IPS-20b (cell line): ENCODE measurements around the gene CASP3.
"Not testable (repeated sequence)": the region's sequence is repeated elsewhere in the genome, so short reads cannot be mapped to it uniquely, and the experiment has no call there.

ENCODE experiments used
- H3K27ac ChIP-seq: one replicate; pipeline ENCODE4 v1.5.1; 2013; ENCODE audit warnings: low read length
- H3K27me3 ChIP-seq: 2 replicates; pipeline ENCODE4 v1.6.1; 2013; ENCODE audit warnings: mild to moderate bottlenecking, low read length, inconsistent platforms; ENCODE audit not compliant: insufficient read depth
- H3K36me3 ChIP-seq: 2 replicates; pipeline ENCODE4 v1.6.1; 2013; ENCODE audit warnings: low read depth, mild to moderate bottlenecking, inconsistent platforms, low read length, moderate library complexity; ENCODE audit not compliant: insufficient read depth
- H3K4me1 ChIP-seq: 2 replicates; pipeline ENCODE4 v1.6.1; 2013; ENCODE audit warnings: mild to moderate bottlenecking, control low read depth, inconsistent platforms, low read length, moderate library complexity; ENCODE audit not compliant: insufficient read depth
- H3K4me3 ChIP-seq: 2 replicates; pipeline ENCODE4 v1.5.1; 2013; ENCODE audit warnings: mild to moderate bottlenecking, low read length, inconsistent platforms
- H3K9ac ChIP-seq: 2 replicates; pipeline ENCODE4 v1.6.1; 2013; ENCODE audit warnings: low read depth, mild to moderate bottlenecking, inconsistent platforms, low read length, moderate library complexity
- H3K9me3 ChIP-seq: 2 replicates; pipeline ENCODE4 v1.6.1; 2013; ENCODE audit warnings: mild to moderate bottlenecking, low read depth, low read length, inconsistent platforms; ENCODE audit not compliant: insufficient read depth

The CASP3 gene

GRCh38 chr4:184602857-184603256 is 46.4 kb downstream of the CASP3 start:
- H3K27me3 ChIP-seq, H3K9ac ChIP-seq, H3K9me3 ChIP-seq, H3K4me3 ChIP-seq, H3K4me1 ChIP-seq, H3K36me3 ChIP-seq, H3K27ac ChIP-seq: not testable (repeated sequence)

- H3K27me3 ChIP-seq, H3K9me3 ChIP-seq, H3K4me3 ChIP-seq, H3K27ac ChIP-seq, H3K36me3 ChIP-seq, H3K4me1 ChIP-seq, H3K9ac ChIP-seq: not testable (repeated sequence)
Measured at GRCh38 chr4:184600982-184601381, 48.3 kb downstream of the CASP3 start.

- Histone ChIP-seq H3K36me3 (no peaks in the 10 kb centered on the region), H3K4me1 (no peaks in the 10 kb centered on the region), H3K9ac (no peak overlapping the region), H3K4me3 (no peak overlapping the region), H3K9me3 (peaks cover 4% of the 10 kb centered on the region; the same call in 1 of the 2 replicates), H3K27ac (no peak overlapping the region), H3K27me3 (no peaks in the 10 kb centered on the region)
Measured at GRCh38 chr4:184599492-184600135, 49.6 kb downstream of the CASP3 start.

GRCh38 chr4:184598753-184599491 is 50.3 kb downstream of the CASP3 start:
- no peaks in the 10 kb centered on the region for H3K27me3 ChIP-seq
- no peaks in the 10 kb centered on the region for H3K36me3 ChIP-seq
- no peak overlapping the region for H3K4me3 ChIP-seq
- no peak overlapping the region for H3K27ac ChIP-seq
- H3K9ac ChIP-seq, result no peak overlapping the region
- no peaks in the 10 kb centered on the region for H3K9me3 ChIP-seq
- no peaks in the 10 kb centered on the region for H3K4me1 ChIP-seq

- H3K27me3 ChIP-seq, result no peaks in the 10 kb centered on the region
Measured at GRCh38 chr4:184596617-184597185, 52.5 kb downstream of the CASP3 start.

GRCh38 chr4:184596044-184596616 is 53.1 kb downstream of the CASP3 start:
- Histone ChIP-seq H3K4me1 (no peaks in the 10 kb centered on the region), H3K9me3 (no peaks in the 10 kb centered on the region), H3K27ac (no peak overlapping the region), H3K36me3 (no peaks in the 10 kb centered on the region), H3K9ac (no peak overlapping the region), H3K4me3 (no peak overlapping the region), H3K27me3 (no peaks in the 10 kb centered on the region)

More at GRCh38 chr4:184596617-184597185, 52.5 kb downstream of the CASP3 start:
- no peak overlapping the region for H3K27ac ChIP-seq
- no peaks in the 10 kb centered on the region for H3K36me3 ChIP-seq
- H3K4me3 ChIP-seq, result no peak overlapping the region
- H3K9me3 ChIP-seq, result no peaks in the 10 kb centered on the region
- H3K9ac ChIP-seq, result no peak overlapping the region
- no peaks in the 10 kb centered on the region for H3K4me1 ChIP-seq

- no peak overlapping the region for H3K27ac ChIP-seq
- no peaks in the 10 kb centered on the region for H3K36me3 ChIP-seq
- no peaks in the 10 kb centered on the region for H3K4me1 ChIP-seq
- H3K9me3 ChIP-seq, result no peaks in the 10 kb centered on the region
- no peak overlapping the region for H3K4me3 ChIP-seq
- no peaks in the 10 kb centered on the region for H3K27me3 ChIP-seq
- no peak overlapping the region for H3K9ac ChIP-seq
Measured at GRCh38 chr4:184595430-184595829, 53.8 kb downstream of the CASP3 start.

GRCh38 chr4:184593461-184593860 is 55.8 kb downstream of the CASP3 start:
- H3K4me3 ChIP-seq, result no peak overlapping the region
- H3K36me3 ChIP-seq, result no peaks in the 10 kb centered on the region
- H3K27me3 ChIP-seq, result no peaks in the 10 kb centered on the region
- H3K27ac ChIP-seq, result no peak overlapping the region
- H3K4me1 ChIP-seq, result no peaks in the 10 kb centered on the region
- no peak overlapping the region for H3K9ac ChIP-seq
- H3K9me3 ChIP-seq, result no peaks in the 10 kb centered on the region

GRCh38 chr4:184591747-184592270 is 57.4 kb downstream of the CASP3 start:
- H3K27me3 ChIP-seq, H3K27ac ChIP-seq, H3K9me3 ChIP-seq, H3K9ac ChIP-seq, H3K36me3 ChIP-seq, H3K4me1 ChIP-seq, H3K4me3 ChIP-seq: not testable (repeated sequence)

GRCh38 chr4:184591070-184591677 is 58.1 kb downstream of the CASP3 start:
- no peaks in the 10 kb centered on the region for H3K36me3 ChIP-seq
- H3K27me3 ChIP-seq, result no peaks in the 10 kb centered on the region
- no peak overlapping the region for H3K9ac ChIP-seq
- H3K4me1 ChIP-seq, result no peaks in the 10 kb centered on the region
- no peaks in the 10 kb centered on the region for H3K9me3 ChIP-seq
- H3K4me3 ChIP-seq, result no peak overlapping the region
- no peak overlapping the region for H3K27ac ChIP-seq

- no peaks in the 10 kb centered on the region for H3K27me3 ChIP-seq
- H3K9me3 ChIP-seq, result no peaks in the 10 kb centered on the region
- no peak overlapping the region for H3K27ac ChIP-seq
- H3K36me3 ChIP-seq, result no peaks in the 10 kb centered on the region
- H3K4me3 ChIP-seq, result no peak overlapping the region
- no peaks in the 10 kb centered on the region for H3K4me1 ChIP-seq
- H3K9ac ChIP-seq, result no peak overlapping the region
Measured at GRCh38 chr4:184590196-184590595, 59.1 kb downstream of the CASP3 start.
